ENCODE measurements around the gene RTN4R. TPM values are rescaled to one million over a fixed set of nuclear protein-coding genes. Genes with fewer than 3 reads are reported as not detected.
"Not testable (repeated sequence)": the region's sequence is repeated elsewhere in the genome, so short reads cannot be mapped to it uniquely, and the experiment has no call there.

Gene RTN4R
- total and polyA plus RNA-seq, 2 of the 8 experiments (the other 6 are each of a cell fraction or from before 2014, with no cell fraction given) = 21.8 to 41.3 TPM

- H2AK5ac ChIP-seq (ENCODE audit: low read depth, low read length); H2BK12ac ChIP-seq (ENCODE audit: low read depth, low read length); H3K4me2 ChIP-seq (ENCODE audit: insufficient read depth in 1 of 2, low read depth in 2 of 2, low read length in 2 of 2); H3K79me2 ChIP-seq (ENCODE audit: control insufficient read depth in 1 of 2, insufficient read depth in 2 of 2, low read length in 2 of 2); H2BK5ac ChIP-seq (ENCODE audit: low read depth, low read length); H3K79me1 ChIP-seq (ENCODE audit: low read depth, low read length); H3K23ac ChIP-seq (ENCODE audit: insufficient read length); H4K20me1 ChIP-seq (replicated peaks in 1 of 2; ENCODE audit: control insufficient read depth in 1 of 2, insufficient read depth in 2 of 2, low read length in 2 of 2); H3K4me1 ChIP-seq (replicated peaks in 1 of 4; ENCODE audit: control insufficient read depth in 3 of 4, insufficient read depth in 4 of 4, low read length in 3 of 4); H2BK15ac ChIP-seq (ENCODE audit: low read length); DNase-seq (ENCODE audit: low read depth in 1 of 2, low spot score in 2 of 2); H2BK20ac ChIP-seq (ENCODE audit: low read length); H4K5ac ChIP-seq (ENCODE audit: insufficient read length, low read depth, low read length); H4K91ac ChIP-seq (replicated peaks; ENCODE audit: insufficient read length, low read length); H4K8ac ChIP-seq (ENCODE audit: extremely low read depth, insufficient read depth, low read length); H2BK120ac ChIP-seq (replicated peaks; ENCODE audit: low read depth, low read length); H3K4ac ChIP-seq (replicated peaks; ENCODE audit: insufficient read length, low read depth, low read length); H3K23me2 ChIP-seq (ENCODE audit: low read depth, low read length); H3K9ac ChIP-seq (replicated peaks in 1 of 4; ENCODE audit: extremely low read depth in 1 of 4, low read depth in 3 of 4, low read length in 3 of 4); H3K9me3 ChIP-seq (ENCODE audit: insufficient read depth in 2 of 2, low read depth in 1 of 2, low read length in 1 of 2); H3K27me3 ChIP-seq (replicated peaks in 1 of 4; ENCODE audit: control insufficient read depth in 3 of 4, extremely low read depth in 1 of 4, insufficient read depth in 3 of 4, low read length in 3 of 4); H3K14ac ChIP-seq (ENCODE audit: insufficient read length); H3K36me3 ChIP-seq (ENCODE audit: control insufficient read depth in 2 of 4, insufficient read depth in 4 of 4, low read length in 3 of 4); H3K56ac ChIP-seq (replicated peaks; ENCODE audit: insufficient read length, low read depth, low read length); FAIRE-seq; H3K4me3 ChIP-seq (ENCODE audit: extremely low read depth in 1 of 4, insufficient read depth in 2 of 4, low read depth in 3 of 4, low read length in 4 of 4); POLR2A ChIA-PET (ENCODE audit: partially characterized antibody); H2AFZ ChIP-seq (ENCODE audit: low read length); H3K27ac ChIP-seq (ENCODE audit: low read depth, low read length); H3K18ac ChIP-seq (ENCODE audit: extremely low read depth, low read length): not testable (repeated sequence)
- CTCF ChIA-PET (ENCODE audit: partially characterized antibody) = interaction anchor here (1.5 kb wide), 1 partner anchor 123 kb away, joined by 4 read pairs; no protein-coding TSS in a partner anchor
- WGBS, 2 experiments (ENCODE audit: extremely low coverage in 1 of 2, insufficient coverage in 1 of 2, insufficient read length in 1 of 2, insufficient replicate concordance in 2 of 2, low coverage in 1 of 2, low lambda C conversion rate in 2 of 2, missing lambda C conversion rate in 1 of 2) = 82% methylated on average over 13 of the region's 21 CpGs; no CpG with 5 or more reads in 1 of the 2 experiments
Measured at GRCh38 chr22:20280163-20280562, 12.0 kb upstream of the RTN4R start.

Measured in H1 (cell line).